Heart right ventricle (tissue), 16 donors: Measurements from ENCODE around the gene ARID5A. TPM values are rescaled to one million over a fixed set of nuclear protein-coding genes. Genes with fewer than 3 reads are reported as not detected.

Experiments
- ATAC-seq, 8 donors: fragments of 200-7000 bp; cut with Tn5 transposase; one replicate each; pipeline ENCODE4 v1.9.1; 2020; ENCODE audit warnings: mild to moderate bottlenecking in 8 of 8, moderate library complexity in 8 of 8, moderate number of reproducible peaks in 1 of 8
- DNase-seq, 2 donors: peaks; one replicate each; pipeline ENCODE4 v3.0.0-alpha.2; 2020
- H3K27ac ChIP-seq, 10 donors: fragments of 200-600 bp; sonication (generic) in 2 of 10; one replicate each; pipeline versions ENCODE4 v1.5.0 to v1.8.0; 2020 to 2022; ENCODE audit warnings: mild to moderate bottlenecking in 3 of 10
- H3K27me3 ChIP-seq, 7 donors: fragments of 200-600 bp; one replicate each; pipeline ENCODE4 v1.8.0; 2021 to 2022; ENCODE audit warnings: mild to moderate bottlenecking in 2 of 7
- H3K36me3 ChIP-seq, 9 donors: fragments of 200-600 bp; sonication (generic) in 1 of 9; one replicate each; pipeline versions ENCODE4 v1.5.0 to v1.8.0; 2020 to 2022; ENCODE audit warnings: mild to moderate bottlenecking in 2 of 9
- H3K4me1 ChIP-seq, 9 donors: fragments of 200-600 bp; sonication (generic) in 1 of 9; one replicate each; pipeline versions ENCODE4 v1.5.0 to v1.8.0; 2020 to 2022; ENCODE audit warnings: mild to moderate bottlenecking in 4 of 9
- H3K4me3 ChIP-seq, 10 donors: fragments of 200-600 bp; sonication (generic) in 2 of 10; one replicate each; pipeline versions ENCODE4 v1.5.0 to v1.8.0; 2020 to 2022; ENCODE audit warnings: mild to moderate bottlenecking in 7 of 10, moderate library complexity in 2 of 10
- H3K9me3 ChIP-seq, 11 donors: fragments of 200-600 bp in 10 of 11; sonication (generic) in 2 of 11; one replicate each; pipeline versions ENCODE4 v1.5.0 to v1.8.0; 2013 to 2022; ENCODE audit warnings: mild to moderate bottlenecking in 2 of 11, control low read depth in 1 of 11, moderate library complexity in 1 of 11
- WGBS, 2 donors: extraction: QIAGEN DNeasy Blood & Tissue Kit; methylation state at CpG; one replicate each; pipeline ENCODE4 v1.1.7; 2013; ENCODE audit warnings: inconsistent platforms in 1 of 2; 5-methylcytosine and 5-hydroxymethylcytosine counted together
- intact Hi-C, 10 donors: fragments of 100-400 bp; cut with DNase I; formaldehyde crosslinking; loops; one replicate each; pipeline versions ENCODE4 v1.11.1 to v1.14.2; 2022
- polyA plus RNA-seq, 2 donors: library from polyadenylated mRNA; stranded (reverse); fragments of 200-250 nt; gene quantifications; one replicate each; pipeline ENCODE4 v1.2.3, GENCODE V29; 2013
- total RNA-seq, 10 donors: library from RNA; stranded (reverse); fragmentation: NEBNext Ultra II Directional in 3 of 10; extraction: Animal tissue kit (Norgen Biotek cat#: 25700) in 3 of 10; gene quantifications; one replicate each; pipeline versions ENCODE4 v1.2.1 to v1.2.4, GENCODE V29; 2021 to 2023
- TF ChIP-seq, protein P1 (sequence below), 9 donors: fragments of 200-600 bp; sonication (generic) in 2 of 9; IDR thresholded peaks; one replicate each; pipeline versions ENCODE4 v1.5.0 to v1.8.0; 2021 to 2022; ENCODE audit warnings: antibody characterized with exemption in 9 of 9, mild to moderate bottlenecking in 5 of 9, moderate library complexity in 1 of 9
- donor health status: Arrhythmogenic right ventricular cardiomyopathy.
- donor health status: ischemic (EF 13 %, LVEDD 7.1; RV severe dilation, severe dysfunction).
- donor health status: healthy with polysubstance abuse.
- donor health status: DM: no; HTN: yes; CAD: no.
- donor health status: DM: no; HTN: no; CAD: no.
- donor health status: ischemic (EF 25% LVEDD 6.9; RV normal size, moderate dysfunction).
- donor health status: ischemic (EF 25% LVEDD 5.7; RV mildly dilated, moderate dysfunction).
- donor health status: healthy.
- donor health status: DM: yes; HTN: yes; CAD: no.
- donor health status: Ischemic cardiomyopathy.
- donor health status: ischemic (EF 35%, LVEDD 5.7; RV mildly dilated, moderate dysfunction).
- donor health status: nonischemic (EF 11% LVEDD 7.7; RV severe dilation, severe dysfunction).
- donor health status: DM: yes; HTN: yes; CAD: no.
- donor health status: PGD.
- donor health status: ischemic (EF 29% LVEDD 5.4; RV normal size, mild dysfunction).
- donor health status: nonischemic (EF 23%, LVEDD 6.1; RV moderate dilation, normal function).

Gene ARID5A
- total and polyA plus RNA-seq, 12 donors, result 12.0 to 121 (median 41.1) TPM

GRCh38 chr2:96507957-96508520 lies 28.5 kb upstream of the ARID5A start:
- H3K9me3 ChIP-seq, result no peaks in the 10 kb centered on the region
- 9% methylated on average over 37 to 38 of the region's 38 CpGs for WGBS, 2 donors
- H3K4me3 ChIP-seq, result peak overlapping the region in 9 of 10 donors; percentile 9 to 56 (median 52)
- no peaks in the 10 kb centered on the region for H3K27me3 ChIP-seq
- ATAC-seq, result peak; percentile 78 to 90 (median 84)
- TF ChIP-seq, protein P1, sequence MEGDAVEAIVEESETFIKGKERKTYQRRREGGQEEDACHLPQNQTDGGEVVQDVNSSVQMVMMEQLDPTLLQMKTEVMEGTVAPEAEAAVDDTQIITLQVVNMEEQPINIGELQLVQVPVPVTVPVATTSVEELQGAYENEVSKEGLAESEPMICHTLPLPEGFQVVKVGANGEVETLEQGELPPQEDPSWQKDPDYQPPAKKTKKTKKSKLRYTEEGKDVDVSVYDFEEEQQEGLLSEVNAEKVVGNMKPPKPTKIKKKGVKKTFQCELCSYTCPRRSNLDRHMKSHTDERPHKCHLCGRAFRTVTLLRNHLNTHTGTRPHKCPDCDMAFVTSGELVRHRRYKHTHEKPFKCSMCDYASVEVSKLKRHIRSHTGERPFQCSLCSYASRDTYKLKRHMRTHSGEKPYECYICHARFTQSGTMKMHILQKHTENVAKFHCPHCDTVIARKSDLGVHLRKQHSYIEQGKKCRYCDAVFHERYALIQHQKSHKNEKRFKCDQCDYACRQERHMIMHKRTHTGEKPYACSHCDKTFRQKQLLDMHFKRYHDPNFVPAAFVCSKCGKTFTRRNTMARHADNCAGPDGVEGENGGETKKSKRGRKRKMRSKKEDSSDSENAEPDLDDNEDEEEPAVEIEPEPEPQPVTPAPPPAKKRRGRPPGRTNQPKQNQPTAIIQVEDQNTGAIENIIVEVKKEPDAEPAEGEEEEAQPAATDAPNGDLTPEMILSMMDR (IDR thresholded peaks at IDR 0.05), result peak in 8 of 9 donors; percentile 99 to 100 (median 100)
- DNase-seq, result peak; percentile 63 to 83
- intact Hi-C loops, result loop anchor here in 9 of 10 donors (1.0 to 10.0 kb wide), 12 partner anchors 36 to 373 kb away; partner anchors contain the start of genes SNRNP200 (in 6 of the 9), ASTL (in 3 of the 9) and DUSP2 (in 1 of the 9)
- peak overlapping the region in 1 of 10 donors; percentile 40 for H3K27ac ChIP-seq
- H3K4me1 ChIP-seq, result peaks cover 5 to 37% (median 17%) of the 10 kb centered on the region in 9 donors
- H3K36me3 ChIP-seq, result no peaks in the 10 kb centered on the region

- intact Hi-C loops, result loop anchor here in 9 of 10 donors (1.0 to 10.0 kb wide), 15 partner anchors 36 to 374 kb away; partner anchors contain the start of genes SNRNP200 (in 6 of the 9), ASTL (in 3 of the 9) and DUSP2 (in 1 of the 9)
- DNase-seq (no peak), ATAC-seq (peak in 4 of 8 donors; percentile 4 to 22 (median 6))
- Histone ChIP-seq H3K4me1 (peaks cover 5 to 31% (median 15%) of the 10 kb centered on the region in 9 donors), H3K27me3 (no peaks in the 10 kb centered on the region), H3K9me3 (no peaks in the 10 kb centered on the region), H3K36me3 (no peaks in the 10 kb centered on the region), H3K27ac (no peak overlapping the region), H3K4me3 (peak overlapping the region in 9 of 10 donors; percentile 9 to 56 (median 52))
- TF ChIP-seq, protein P1 (IDR thresholded peaks at IDR 0.05), result no peak
- 65 to 69% methylated on average over 26 of the region's 26 CpGs for WGBS, 2 donors
Measured at GRCh38 chr2:96508521-96509113, 27.9 kb upstream of the ARID5A start.

DNA sequence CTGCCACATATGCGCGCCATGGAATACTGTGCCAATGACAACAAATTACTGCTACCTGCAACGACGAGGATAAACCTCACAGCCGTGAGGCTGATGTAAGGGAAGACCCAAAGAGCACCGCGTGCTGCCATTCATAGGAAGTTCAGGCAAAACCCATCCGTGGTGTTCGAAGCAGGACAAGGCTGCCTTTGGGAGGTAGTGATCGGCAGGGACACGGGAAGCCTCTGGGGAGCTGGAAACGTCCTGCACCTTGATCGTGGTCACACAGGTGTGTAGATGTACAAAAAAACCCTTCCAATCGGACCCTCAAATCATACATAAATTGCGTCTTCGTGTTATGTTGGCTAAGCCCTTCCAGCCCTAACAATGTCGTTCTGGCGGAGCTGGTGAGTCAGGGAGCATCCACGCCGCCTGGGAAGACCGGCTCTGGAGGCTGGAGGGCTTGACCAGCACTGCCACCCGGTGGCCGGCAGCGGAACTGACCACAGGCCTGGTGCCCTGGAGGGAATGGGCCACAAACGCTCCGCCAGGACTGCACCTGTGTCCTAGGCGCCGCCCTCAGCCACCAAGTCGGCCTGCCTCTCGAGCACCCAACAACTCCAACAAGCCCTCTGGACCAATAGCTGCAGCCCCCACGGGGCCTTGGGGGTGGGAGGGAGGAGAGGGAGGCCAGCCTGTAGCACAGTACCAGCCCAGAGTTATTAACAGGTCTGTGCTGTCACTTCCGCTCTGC lies 27.3 kb upstream of the ARID5A start:
- Histone ChIP-seq H3K27me3 (no peaks in the 10 kb centered on the region), H3K36me3 (no peaks in the 10 kb centered on the region), H3K27ac (peak overlapping the region in 1 of 10 donors; percentile 5), H3K9me3 (no peaks in the 10 kb centered on the region), H3K4me3 (no peak overlapping the region), H3K4me1 (peaks cover 5 to 29% (median 15%) of the 10 kb centered on the region in 9 donors)
- TF ChIP-seq, protein P1 (IDR thresholded peaks at IDR 0.05), result peak; percentile 95 to 100 (median 98)
- 24 to 25% methylated on average over 31 to 32 of the region's 32 CpGs for WGBS, 2 donors
- intact Hi-C loops, result loop anchor here in 9 of 10 donors (1.0 to 10.0 kb wide), 14 partner anchors 37 to 374 kb away; partner anchors contain the start of genes SNRNP200 (in 6 of the 9), ASTL (in 3 of the 9) and DUSP2 (in 1 of the 9)
- DNase-seq (peak; percentile 88 to 90), ATAC-seq (peak; percentile 88 to 94 (median 92))

DNA sequence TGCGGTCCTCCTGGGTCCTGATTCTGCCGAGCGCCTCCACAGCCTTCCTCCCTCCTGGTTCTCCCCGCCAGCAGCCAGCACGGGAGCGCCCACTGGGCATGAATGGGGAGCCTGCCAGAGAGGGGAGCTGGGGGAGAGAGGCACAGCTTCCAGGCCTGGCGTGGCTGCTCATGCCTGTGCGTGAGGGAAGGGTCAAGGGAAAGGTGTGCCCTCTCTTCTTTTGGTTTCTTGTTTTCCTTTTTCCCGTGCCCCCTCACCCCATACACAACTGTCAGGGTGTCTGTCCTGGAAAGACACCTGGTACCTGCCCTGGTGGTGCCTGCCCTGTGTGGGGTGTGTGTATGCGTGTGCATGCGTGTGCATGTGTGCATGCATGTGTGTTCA lies 26.7 kb upstream of the ARID5A start:
- ATAC-seq (no peak), DNase-seq (no peak)
- WGBS, 2 donors, result 51 to 54% methylated on average over 11 of the region's 11 CpGs
- Histone ChIP-seq H3K36me3 (no peaks in the 10 kb centered on the region), H3K27ac (no peak overlapping the region), H3K4me3 (no peak overlapping the region), H3K27me3 (no peaks in the 10 kb centered on the region), H3K9me3 (no peaks in the 10 kb centered on the region), H3K4me1 (peaks cover 5 to 28% (median 15%) of the 10 kb centered on the region in 9 donors)
- TF ChIP-seq, protein P1 (IDR thresholded peaks at IDR 0.05), result no peak
- intact Hi-C loops, result loop anchor here in 9 of 10 donors (1.0 to 10.0 kb wide), 15 partner anchors 38 to 375 kb away; partner anchors contain the start of genes SNRNP200 (in 6 of the 9), ASTL (in 4 of the 9) and DUSP2 (in 2 of the 9)
